ENCODE data around the gene MAP3K6.

MAP3K6 gene

DNA sequence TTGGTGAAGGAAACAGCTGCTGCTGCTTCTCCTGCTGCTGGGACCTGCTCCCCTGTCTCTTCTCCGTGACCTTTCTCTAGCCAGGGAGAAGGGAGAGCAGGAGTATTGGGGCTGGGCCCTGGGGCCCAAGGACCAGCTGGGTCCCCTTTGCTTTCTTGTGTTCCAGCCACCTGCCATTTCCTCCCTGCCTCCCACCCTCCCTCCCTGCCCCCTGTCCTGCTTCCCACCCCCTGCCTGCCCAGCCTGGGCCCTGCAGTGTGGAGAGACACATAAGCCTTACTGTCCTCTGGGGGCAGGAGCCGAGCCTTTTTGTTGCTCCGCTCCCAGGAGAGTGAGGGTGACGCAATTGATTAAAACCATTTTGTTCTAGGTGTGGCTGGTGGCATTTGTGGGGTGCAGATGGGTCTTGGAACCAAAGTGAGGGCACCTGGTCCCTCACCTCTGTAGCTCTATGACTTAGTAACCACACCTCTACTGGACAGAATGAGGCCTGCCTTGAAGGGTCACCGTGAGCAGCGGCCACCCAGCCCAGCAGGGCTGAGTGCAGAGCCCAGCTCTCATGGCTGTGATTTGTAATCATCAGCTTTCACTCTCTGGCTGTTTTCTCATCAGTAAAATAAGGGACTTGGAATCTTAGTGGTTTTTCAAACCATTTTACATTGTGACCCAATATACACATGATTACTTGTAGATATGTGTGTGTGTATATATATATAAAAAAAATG, 58.7 kb downstream of the MAP3K6 start:
- no peak for DNase-seq (ENCODE audit: low read depth in 1 of 2, low spot score in 1 of 2)

DNA sequence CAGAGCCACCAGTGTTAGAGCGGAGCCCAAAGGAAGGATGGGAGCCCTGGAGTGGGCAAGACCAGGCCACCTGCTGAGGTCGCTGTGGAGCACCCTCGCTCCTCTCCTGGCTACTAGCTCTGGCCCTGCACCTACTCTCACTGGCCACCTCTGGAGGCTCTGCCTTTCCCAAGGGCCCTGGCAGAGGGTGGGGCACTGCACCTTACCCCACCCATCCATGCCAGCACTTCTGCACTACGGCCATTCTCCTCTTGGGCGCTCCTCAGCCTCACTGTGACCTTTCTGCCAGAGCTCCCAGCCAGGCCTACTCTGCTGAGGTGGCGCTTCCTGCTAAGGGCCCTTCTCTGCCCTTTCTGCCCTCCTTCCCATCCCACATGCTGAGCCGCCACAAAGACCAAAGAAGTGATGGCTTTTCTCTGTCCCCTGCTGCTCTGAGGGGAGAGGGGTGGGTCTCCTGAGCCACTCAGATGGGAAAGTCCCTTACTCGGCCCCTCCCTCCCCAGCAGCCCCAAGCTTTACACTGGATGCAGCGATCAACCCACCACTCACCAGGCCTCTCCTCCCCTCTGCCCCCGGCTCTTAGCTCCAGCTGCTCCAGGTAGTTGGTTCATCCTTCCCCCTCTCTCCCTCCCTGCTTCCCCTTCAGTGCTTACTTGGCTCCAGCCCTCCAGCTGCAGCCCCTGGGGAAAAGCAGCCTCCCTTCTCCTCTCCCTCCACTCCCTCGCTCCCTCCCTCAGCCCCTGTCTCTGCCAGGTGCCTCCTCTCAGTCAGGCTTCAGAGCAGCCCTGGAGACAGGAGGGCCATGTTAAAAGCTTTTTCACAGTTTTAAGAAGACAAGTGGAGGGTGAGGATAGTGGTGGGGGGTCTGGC, 59.6 kb downstream of the MAP3K6 start:
- no peak for DNase-seq (ENCODE audit: low read depth in 1 of 2, low spot score in 1 of 2)

DNA sequence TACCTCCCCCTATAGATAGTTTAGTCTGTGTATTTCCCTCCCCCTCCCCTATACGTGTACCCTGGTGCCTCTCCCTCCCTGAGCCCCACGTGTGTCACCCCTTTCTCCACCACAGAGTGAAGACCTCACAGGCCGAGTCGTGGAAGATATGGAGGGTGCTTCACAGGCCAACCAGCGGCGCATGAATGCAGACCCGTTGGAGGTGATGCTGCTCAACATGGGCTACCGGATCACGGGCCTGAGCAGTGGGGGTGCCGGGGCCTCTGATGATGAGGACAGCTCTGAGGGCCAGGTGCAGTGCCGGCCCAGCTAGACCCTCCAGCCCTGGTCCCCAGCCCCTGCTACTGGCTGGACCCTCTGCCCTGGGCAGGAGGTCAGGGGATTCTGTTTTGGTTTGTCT, 60.7 kb downstream of the MAP3K6 start:
- no peak for DNase-seq (ENCODE audit: low read depth in 1 of 2, low spot score in 1 of 2)

All from stimulated activated CD4-positive, alpha-beta T cell treated with anti-CD3 and anti-CD28 coated beads, Interleukin-15, amount 100 ng/mL, for 1 hour (primary cell).